Measurements from ENCODE around the gene IP6K2.

GRCh38 chr3:48750856-48751255 is 33.8 kb upstream of the IP6K2 start:
- TF ChIP-seq CTCF (IDR thresholded peaks at IDR 0.05) (no peak), POLR2A (IDR thresholded peaks at IDR 0.05) (no peak)
